Measurements from ENCODE around the gene GNL1.

The GNL1 gene

DNA sequence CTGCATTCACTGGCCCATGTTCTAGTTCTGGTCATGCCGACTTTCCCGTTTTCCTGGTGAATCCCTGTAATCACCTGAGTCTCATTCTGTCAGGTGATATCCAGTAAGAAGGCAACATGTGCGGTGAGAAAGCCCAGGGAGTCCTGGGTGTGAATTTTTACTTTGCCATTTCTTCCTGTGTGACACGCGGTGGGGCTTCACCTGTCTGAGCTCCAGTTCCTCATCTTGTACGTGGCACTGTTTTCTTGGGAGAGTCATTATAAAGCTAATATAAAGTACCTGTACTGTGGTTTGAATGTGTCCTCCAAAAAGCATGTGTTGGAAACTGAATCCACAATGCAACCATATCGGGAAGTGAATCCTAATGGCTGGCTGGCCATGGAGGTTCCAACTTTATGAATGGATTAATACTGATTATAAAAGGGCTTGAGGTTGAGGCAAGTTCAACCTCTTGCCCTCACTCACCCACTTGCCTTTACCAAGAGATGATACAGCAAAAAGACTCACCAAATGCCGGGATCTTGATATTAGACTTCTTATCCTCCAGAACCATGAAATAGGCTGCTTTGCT lies 61.9 kb downstream of the GNL1 start:
- DNase-seq = no peak

DNA sequence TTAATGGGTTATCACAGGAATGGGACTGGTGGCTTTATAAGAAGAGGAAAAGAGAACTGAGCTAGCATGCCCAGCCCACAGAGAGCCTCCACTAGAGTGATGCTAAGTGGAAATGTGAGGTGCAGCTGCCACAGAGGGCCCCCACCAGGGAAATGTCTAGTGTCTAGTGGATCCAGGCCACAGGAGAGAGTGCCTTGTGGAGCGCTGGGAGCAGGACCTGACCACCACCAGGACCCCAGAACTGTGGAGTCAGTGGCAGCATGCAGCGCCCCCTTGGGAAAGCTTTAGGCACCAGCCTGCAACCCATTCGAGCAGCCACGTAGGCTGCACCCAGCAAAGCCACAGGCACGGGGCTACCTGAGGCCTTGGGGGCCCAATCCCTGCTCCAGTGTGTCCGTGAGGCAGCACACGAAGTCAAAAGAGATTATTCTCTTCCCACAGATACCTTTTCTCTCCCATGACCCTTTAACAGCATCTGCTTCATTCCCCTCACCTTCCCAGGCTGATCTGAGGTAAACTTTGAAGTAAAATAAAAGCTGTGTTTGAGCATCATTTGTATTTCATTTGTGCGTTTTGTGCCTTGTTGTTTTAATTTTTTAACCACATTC lies 62.5 kb downstream of the GNL1 start:
- DNase-seq = peak; percentile 25

DNA sequence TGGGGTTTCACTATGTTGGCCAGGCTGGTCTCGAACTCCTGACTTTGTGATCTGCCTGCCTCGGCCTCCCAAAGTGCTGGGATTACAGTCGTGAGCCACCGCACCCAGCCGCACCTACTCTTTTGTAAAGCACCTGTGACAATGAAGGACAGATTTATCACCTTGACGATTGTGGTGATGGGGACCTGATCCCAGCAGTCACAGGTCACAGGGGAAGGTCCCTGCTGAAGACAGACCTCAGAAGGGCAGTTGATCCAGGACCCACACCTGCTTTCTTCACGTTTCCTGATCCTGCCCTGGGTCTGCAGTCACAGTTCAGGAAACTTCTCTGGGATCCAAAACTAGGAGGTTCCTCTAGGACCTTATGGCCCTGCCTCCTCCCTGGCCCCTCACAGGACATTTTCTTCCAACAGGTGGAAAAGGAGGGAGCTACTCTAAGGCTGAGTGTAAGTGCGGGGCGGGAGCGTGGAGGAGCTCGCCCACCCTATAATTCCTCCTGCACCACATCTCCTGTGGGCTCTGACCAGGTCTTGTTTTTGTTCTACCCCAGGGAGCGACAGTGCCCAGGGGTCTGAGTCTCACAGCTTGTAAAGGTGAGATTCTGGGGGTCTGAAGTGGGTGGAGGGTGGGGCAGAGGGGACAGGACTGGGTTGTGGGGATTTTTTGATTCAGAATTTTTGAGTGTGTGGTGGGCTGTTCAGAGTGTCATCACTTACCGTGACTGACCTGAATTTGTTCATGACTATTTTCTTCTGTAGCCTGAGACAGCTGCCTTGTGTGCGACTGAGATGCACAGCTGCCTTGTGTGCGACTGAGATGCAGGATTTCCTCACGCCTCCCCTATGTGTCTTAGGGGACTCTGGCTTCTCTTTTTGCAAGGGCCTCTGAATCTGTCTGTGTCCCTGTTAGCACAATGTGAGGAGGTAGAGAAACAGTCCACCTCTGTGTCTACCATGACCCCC lies 64.0 kb downstream of the GNL1 start:
- no peak for DNase-seq

Measured in effector CD8-positive, alpha-beta T cell (primary cell).